ENCODE data around the gene SELP.
"Not testable (repeated sequence)": the region's sequence is repeated elsewhere in the genome, so short reads cannot be mapped to it uniquely, and the experiment has no call there.

The SELP gene

DNA sequence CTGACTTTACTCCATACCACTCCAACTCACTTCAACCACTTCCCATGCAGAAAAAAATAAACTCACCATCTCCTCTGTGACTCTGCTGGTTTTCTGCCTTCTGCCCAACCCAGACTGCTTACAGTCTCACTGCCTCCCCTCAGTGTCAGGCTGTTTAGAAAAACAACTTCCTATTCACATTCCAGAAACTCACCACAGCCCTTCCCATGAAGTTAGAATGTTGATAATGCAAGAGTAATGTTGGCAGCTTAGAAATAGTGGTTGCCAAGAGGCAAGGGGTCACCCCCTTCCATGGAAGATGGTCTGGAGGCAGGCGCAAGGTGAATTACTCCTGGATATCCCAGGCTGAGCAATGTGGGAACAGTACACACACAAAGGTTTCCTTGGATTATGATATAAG, at the start of gene SELP:
Gene SELP, minus strand, starts transcription at position 119 of the 400 bp plus-strand sequence. Its CDS starts 50 bp downstream, at position 69.
- DNase-seq = no peak

GRCh38 chr1:169679692-169680091, 49.8 kb upstream of the SELP start:
- DNase-seq = no peak

DNA sequence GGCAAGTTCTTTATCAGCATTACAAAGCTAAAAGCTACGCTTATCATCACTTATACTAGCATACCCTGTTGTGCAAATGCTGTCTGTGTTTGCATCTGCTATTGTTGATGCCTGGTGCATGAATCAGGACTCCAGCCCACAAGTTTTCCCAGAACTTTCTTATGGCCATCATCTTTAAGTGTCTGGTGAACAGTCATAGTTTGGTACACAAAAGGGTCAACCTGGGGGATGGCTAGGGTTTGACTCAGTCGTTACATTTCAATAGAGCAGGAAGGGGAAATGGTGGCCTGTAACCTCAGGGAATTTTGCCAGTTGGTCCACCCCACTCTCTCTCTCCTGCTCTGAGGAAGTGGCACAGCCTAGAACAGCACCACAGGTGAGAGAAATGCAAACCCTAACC, 46.1 kb upstream of the SELP start:
- DNase-seq = no peak

DNA sequence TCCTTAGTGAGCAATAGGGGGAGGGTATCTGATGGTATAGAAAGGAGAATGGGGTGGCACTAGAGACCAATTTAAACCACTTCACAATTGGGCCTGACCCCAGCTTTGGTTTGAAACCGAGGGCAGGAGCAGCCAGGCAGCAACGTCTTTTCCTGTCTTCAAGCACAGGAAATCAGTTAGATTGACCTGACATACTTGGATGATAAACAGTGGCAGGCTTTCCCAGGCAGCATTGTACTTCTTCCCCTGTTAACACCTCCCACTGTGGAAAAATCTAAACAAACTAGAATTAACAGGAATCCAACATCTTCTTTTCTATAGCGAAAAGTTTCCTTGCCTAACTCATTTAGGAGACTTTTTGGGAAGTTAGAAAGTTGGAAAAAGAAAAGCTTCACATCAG, 40.9 kb upstream of the SELP start:
- no peak for DNase-seq

DNA sequence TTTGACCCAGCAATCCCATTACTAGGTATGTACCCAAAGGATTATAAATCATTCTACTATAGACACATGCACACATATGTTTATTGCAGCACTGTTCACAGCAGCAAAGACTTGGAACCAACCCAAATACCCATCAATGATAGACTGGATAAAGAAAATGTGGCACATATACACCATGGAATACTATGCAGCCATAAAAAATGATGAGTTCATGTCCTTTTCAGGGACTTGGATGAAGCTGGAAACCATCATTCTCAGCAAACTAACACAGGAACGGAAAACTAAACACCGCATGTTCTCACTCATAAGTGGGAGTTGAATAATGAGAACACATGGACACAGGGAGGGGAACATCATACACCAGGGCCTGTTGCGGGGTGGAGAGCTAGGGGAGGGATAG, 40.3 kb upstream of the SELP start:
- not testable (repeated sequence) for DNase-seq

DNA sequence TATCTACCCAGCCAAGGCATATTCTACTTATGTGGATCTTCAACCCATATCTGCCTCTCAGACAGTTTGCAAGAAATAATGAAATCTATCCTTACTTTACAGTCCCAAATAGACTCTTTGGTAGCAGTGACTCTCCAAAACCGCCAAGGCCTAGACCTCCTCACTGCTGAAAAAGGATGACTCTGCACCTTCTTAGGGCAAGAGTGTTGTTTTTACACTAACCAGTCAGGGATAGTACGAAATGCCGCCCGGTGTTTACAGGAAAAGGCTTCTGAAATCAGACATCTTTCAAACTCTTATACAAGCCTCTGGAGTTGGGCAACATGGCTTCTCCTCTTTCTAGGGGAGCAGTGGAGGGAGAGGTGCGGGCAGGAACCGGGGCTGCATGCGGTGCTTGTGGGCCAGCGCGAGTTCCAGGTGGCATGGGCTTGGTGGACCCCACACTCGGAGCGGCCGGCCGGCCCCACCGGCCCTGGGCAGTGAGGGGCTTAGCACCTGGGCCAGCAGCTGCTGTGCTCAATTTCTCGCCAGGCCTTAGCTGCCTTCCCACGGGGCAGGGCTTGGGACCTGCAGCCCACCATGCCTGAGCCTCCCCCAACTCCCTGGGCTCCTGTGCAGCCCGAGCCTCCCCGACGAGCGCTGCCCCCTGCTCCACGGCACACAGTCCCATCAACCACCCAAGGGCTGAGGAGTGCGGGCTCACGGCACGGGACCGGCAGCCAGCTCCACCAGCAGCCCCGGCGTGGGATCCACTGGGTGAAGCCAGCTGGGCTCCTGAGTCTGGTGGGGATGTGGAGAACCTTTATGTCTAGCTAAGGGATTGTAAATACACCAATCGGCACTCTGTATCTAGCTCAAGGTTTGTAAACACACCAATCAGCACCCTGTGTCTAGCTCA, 38.0 kb upstream of the SELP start:
- DNase-seq = not testable (repeated sequence)

- not testable (repeated sequence) for DNase-seq
These were observed 37.3 kb upstream of the SELP start for GRCh38 chr1:169667227-169667639.

GRCh38 chr1:169662680-169663079, 32.8 kb upstream of the SELP start:
- not testable (repeated sequence) for DNase-seq

DNA sequence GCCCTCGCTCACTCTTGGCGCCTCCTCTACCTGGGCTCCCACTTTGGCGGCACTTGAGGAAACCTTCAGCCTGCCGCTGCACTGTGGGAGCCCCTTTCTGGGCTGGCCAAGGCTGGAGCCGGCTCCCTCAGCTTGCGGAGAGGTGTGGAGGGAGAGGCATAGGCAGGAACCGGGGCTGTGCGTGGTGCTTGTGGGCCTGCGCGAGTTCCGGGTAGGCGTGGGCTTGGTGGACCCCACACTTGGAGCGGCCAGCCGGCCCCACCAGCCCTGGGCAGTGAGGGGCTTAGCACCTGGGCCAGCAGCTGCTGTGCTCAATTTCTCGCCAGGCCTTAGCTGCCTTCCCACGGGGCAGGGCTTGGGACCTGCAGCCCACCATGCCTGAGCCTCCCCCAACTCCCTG, 31.1 kb upstream of the SELP start:
- not testable (repeated sequence) for DNase-seq

GRCh38 chr1:169658777-169659176, 28.9 kb upstream of the SELP start:
- DNase-seq = not testable (repeated sequence)

GRCh38 chr1:169653873-169654272, 23.9 kb upstream of the SELP start:
- DNase-seq = no peak

DNA sequence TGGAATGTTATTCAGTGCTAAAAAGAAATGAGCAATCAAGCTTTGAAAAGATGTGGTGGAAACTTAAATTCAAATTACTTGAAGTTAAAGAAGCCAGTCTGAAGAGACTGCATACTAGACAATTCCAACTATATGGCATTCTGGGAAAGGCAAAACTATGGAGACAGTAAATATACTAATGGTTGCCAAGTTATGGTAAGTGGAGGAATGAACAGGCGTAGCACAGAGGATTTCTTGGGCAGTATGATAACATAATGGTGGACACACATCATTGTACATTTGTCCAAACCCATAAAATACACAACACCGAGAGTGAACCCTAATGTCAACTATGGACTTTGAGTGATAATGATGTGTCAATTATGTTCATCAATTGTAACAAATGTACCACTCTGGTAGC, 21.1 kb upstream of the SELP start:
- no peak for DNase-seq

DNA sequence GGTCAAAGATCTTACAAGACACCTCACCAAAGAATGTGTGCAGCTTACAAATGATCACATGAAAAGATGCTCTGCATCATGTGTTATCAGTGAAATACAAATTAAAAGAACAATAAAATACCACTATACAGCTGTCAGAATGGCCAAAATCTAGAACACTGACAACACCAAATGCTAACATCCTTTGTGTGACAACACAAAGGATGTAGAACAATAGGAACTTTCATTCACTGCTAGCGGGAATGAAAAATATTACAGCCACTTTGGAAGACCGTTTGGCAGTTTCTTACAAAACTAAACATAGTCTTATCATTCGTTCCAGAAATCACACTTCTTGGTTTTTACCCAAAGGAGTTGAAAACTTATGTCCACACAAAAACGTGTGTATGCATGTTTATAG, 20.6 kb upstream of the SELP start:
- no peak for DNase-seq

GRCh38 chr1:169648709-169649108, 18.8 kb upstream of the SELP start:
- no peak for DNase-seq

DNA sequence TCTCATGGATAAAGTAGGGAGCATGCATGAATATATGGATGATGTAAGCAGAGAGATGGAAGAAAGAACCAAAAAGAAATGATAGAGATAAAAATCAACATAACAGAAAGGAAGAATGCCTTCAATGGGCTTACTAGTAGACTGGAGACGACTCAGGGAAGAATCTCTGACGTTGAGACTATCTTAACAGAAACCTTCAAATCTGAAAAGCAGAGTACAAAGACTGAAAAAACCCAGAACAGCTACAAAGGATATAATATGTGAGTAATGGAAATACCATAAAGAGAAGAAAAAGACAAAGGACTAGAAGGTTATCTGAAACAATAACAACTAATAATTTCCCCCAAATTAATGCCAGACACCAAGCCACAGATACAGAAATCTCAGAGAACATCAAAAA, 18.3 kb upstream of the SELP start:
- no peak for DNase-seq

GRCh38 chr1:169647512-169647911, 17.6 kb upstream of the SELP start:
- no peak for DNase-seq

DNA sequence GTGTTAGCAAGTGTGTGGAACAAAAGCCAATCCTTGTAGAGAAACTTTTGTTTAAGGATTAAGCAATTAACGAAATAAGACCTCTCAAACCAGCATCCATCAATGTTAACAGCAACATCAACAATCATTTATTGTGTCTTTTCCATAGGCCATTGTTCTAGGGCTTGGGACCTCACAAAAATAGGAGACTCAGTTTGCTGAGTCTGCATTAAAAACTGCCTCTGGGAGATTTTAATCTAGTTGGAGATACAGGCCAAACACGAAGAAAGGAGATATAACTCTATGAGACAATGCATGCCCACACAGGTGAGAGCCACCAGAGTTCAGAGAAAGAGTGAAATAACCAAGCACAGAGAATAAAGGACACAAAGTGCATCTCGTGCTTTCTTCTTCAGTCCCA, 14.4 kb upstream of the SELP start:
- DNase-seq = no peak

DNA sequence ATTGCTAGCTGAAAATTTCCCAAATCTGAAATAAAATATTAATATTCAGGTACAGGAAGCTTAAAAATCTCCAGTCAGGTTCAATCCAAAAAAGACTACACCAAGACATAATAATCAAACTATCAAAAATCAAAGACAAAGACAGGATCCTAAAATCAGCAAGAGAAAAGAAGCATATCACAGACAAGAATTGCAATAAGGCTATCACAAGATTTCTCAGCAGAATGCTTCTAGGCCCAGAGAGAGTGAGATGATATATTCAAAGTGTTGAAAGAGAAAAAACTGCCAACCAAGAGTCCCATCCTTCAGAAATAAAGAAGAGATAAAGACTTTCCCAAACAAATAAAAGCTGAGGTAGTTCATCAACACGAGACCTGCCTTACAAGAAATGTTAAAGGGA, 5.0 kb upstream of the SELP start:
- DNase-seq = no peak

- no peak for DNase-seq
These were observed 4.2 kb upstream of the SELP start for GRCh38 chr1:169634145-169634544.

DNA sequence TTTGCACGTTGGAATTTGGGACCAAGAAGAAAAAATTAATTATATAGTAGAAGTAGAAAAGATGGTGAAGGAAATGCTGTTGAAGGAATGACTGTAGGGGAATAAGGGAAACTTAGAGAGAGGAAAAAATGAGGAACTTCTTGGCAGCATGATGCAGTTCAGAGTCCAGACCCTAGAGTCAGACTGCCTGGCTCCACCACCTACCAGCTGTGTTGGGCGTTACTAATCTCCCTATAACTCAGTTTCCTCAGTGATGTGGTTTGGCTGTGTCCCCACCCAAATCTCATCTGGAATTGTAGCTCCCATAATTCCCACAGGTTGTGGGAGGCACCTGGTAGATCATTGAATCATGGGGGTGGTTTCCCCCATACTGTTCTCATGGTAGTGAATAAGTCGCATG, 1.3 kb upstream of the SELP start:
- no peak for DNase-seq

DNA sequence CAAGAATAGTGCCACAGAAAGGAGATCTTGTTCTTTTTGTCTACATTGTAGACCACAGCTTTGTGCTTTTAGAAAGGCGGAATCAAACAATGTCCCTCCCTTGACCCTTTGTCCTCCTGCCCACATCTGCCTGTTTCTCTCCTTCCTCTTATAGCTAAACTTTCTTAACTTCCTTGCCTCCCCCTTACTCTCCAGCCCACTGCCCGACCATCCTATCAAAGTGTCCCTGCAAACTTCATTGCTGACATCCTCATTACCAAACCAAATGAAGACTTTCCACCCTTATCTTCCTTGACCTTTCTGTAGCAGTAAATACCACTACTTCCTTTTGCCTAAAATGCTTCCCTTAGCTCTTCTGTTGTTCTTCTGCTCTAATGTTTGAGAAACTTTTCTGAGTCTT, 5.0 kb downstream of the SELP start:
- no peak for DNase-seq

DNA sequence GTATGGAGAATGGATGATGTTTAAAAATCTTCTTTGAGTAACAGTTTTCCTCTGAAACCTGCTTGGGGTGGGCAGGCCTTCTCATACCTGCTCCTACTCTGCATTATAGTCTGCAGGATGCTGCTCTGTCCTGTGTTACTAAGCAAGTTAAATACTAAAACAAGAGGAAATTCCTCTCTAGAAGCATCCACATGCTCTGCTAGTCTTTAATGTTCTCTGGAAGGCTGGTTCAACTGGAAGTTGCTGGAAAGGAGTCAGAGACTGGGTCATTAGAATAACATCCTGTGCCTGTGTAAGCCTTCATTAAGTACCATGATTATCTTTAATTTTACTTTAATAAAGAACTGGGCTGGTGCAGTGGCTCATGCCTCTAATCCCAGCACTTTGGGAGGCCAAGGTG, 5.8 kb downstream of the SELP start:
- no peak for DNase-seq

DNA sequence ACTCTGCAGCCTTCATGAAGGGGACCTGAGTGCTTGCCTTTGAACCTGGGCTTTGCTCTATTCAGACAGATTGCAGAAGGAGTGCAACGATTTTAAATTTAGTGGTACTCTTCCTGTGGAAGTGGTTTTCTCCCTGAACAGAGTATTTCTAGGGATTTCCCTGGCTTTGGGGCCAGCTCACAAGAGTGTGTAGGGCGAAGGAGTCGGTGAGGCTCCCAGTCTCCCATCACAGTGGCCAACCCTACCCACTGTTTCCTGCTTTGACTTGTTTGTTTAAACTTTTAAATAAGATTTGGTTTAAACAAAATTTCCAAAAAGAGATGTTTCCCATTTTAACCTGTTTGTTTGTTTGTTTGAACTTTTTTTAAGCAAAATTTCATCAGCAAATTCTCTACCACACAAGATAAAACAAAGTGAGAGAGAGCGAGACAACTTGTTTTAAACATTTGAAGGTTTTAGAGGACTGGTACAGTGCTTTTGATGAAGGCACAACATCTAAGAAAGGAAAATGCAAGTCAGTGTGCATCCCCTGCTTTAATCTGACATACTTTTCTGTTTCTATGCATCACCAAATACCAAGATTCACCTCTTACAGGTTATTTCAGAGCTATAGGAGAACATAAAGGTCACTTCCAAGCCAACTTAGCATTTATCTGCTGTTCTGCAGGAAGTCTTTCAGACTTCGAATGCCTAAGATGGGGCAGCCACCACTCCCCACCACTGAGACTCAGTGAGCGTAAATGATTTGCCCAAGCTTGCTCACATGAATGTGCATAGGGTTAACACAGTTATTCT, 6.6 kb downstream of the SELP start:
- DNase-seq = no peak

DNA sequence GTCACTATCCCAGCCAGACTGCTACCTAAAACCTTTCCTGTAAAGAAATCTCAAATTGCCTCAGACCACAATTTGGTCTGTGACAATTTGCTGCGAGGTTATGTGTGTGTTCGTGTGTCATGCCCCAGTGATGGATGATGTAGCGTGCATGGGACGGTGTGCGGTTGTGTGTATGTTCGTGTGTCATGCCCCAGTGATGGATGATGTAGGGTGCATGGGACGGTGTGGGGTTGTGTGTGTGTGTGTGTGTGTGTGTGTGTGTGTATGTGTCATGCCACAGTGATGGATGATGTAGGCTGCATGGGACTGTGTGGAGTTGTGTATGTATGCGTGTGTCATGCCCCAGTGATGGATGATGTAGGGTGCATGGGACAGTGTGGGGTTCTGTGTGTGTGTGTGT, 9.4 kb downstream of the SELP start:
- DNase-seq = no peak

Measured in NCI-H345 (cell line).